MCF 10A (cell line): ENCODE results near the gene MRPL24. TPM values are rescaled to one million over a fixed set of nuclear protein-coding genes. Genes with fewer than 3 reads are reported as not detected.

Experiments used
- BruUV-seq: library from RNA; stranded (reverse); fragments of 400-500 nt; replicated peaks from 2 replicates; lab custom pipeline; 2021; lab: Mats Ljungman, UMichigan
- CTCF ChIA-PET: fragments of 300-600 bp; sonication (Branson Sonifier 250); formaldehyde crosslinking; extraction: SDS; loops from one replicate; lab custom pipeline; 2021; ENCODE audit warnings: antibody characterized with exemption, inconsistent platforms; lab: Yijun Ruan, JAX
- POLR2A ChIA-PET: fragments of 300-600, 350-650 bp; sonication (Branson Sonifier 250); formaldehyde crosslinking; extraction: SDS; loops from one replicate; lab custom pipeline; 2020; ENCODE audit warnings: antibody characterized with exemption, inconsistent platforms; lab: Yijun Ruan, JAX
- DNase-seq: peaks from one replicate; pipeline ENCODE4 v3.0.0-alpha.2; 2018; ENCODE audit not compliant: unreplicated experiment
- H3K27ac Mint-ChIP-seq: one replicate; pipeline ENCODE4 v1.8.0; 2022; ENCODE audit warnings: mild to moderate bottlenecking, low read depth, mixed read lengths; ENCODE audit not compliant: unreplicated experiment
- H3K27me3 Mint-ChIP-seq: one replicate; pipeline ENCODE4 v1.8.0; 2022; ENCODE audit warnings: mixed read lengths; ENCODE audit not compliant: insufficient read depth, unreplicated experiment
- H3K36me3 Mint-ChIP-seq: one replicate; pipeline ENCODE4 v1.8.0; 2022; ENCODE audit warnings: mild to moderate bottlenecking, moderate library complexity, mixed read lengths; ENCODE audit not compliant: insufficient read depth, unreplicated experiment
- H3K4me1 Mint-ChIP-seq: one replicate; pipeline ENCODE4 v1.8.0; 2022; ENCODE audit warnings: mixed read lengths; ENCODE audit not compliant: insufficient read depth, unreplicated experiment
- H3K4me3 Mint-ChIP-seq: one replicate; pipeline ENCODE4 v1.8.0; 2022; ENCODE audit warnings: mild to moderate bottlenecking, moderate library complexity, mixed read lengths; ENCODE audit not compliant: unreplicated experiment
- H3K9me3 Mint-ChIP-seq: one replicate; pipeline ENCODE4 v1.8.0; 2022; ENCODE audit warnings: mixed read lengths; ENCODE audit not compliant: unreplicated experiment
- CTCF ChIP-seq: fragments of 200-600 bp; IDR thresholded peaks from one replicate; pipeline ENCODE4 v1.8.0; 2022; ENCODE audit warnings: antibody characterized with exemption, mild to moderate bottlenecking; ENCODE audit not compliant: unreplicated experiment
- intact Hi-C: fragments of 100-400 bp; cut with micrococcal nuclease; formaldehyde crosslinking; loops from 2 replicates; pipeline ENCODE4 v1.14.1; 2022
- total RNA-seq: library from RNA; stranded (reverse); gene quantifications from 2 replicates; pipeline ENCODE4 v1.2.3, GENCODE V29; 2022

MRPL24 gene
- total RNA-seq, 1 experiment from 2014 or later = 233 TPM

GRCh38 chr1:156691191-156691590 is 49.7 kb downstream of the MRPL24 start:
- Mint-ChIP-seq H3K27me3 (peaks cover 38% of the 10 kb centered on the region), H3K4me1 (peaks cover 26% of the 10 kb centered on the region), H3K9me3 (no peaks in the 10 kb centered on the region), H3K36me3 (no peaks in the 10 kb centered on the region), H3K27ac (no peak overlapping the region), H3K4me3 (no peak overlapping the region)
- intact Hi-C loops = no loop called here
- ChIA-PET CTCF (interaction anchor here (0.5 to 47.2 kb wide), 16 partner anchors 13 to 306 kb away, joined by 3 to 2415 read pairs (median 17); partner anchors contain the start of genes CRABP2, INSRR, ISG20L2 and METTL25B), POLR2A (interaction anchor here (0.6 to 9.7 kb wide), 7 partner anchors 10 to 194 kb away, joined by 3 to 187 read pairs (median 7); partner anchors contain the start of genes CRABP2, ISG20L2 and METTL25B)
- TF ChIP-seq CTCF = no peak
- no TSS peak for BruUV-seq
- DNase-seq = no peak

- Mint-ChIP-seq H3K27ac (no peak overlapping the region), H3K4me3 (no peak overlapping the region), H3K4me1 (peaks cover 26% of the 10 kb centered on the region), H3K27me3 (peaks cover 37% of the 10 kb centered on the region), H3K36me3 (no peaks in the 10 kb centered on the region), H3K9me3 (no peaks in the 10 kb centered on the region)
- DNase-seq = no peak
- BruUV-seq = no TSS peak
- POLR2A ChIA-PET = interaction anchor here (0.8 to 9.7 kb wide), 10 partner anchors 12 to 78 kb away, joined by 3 to 187 read pairs (median 8); partner anchors contain the start of genes CRABP2, HDGF, ISG20L2 and METTL25B
- TF ChIP-seq CTCF = no peak
- CTCF ChIA-PET = interaction anchor here (1.0 to 47.2 kb wide), 27 partner anchors 13 to 305 kb away, joined by 3 to 2415 read pairs (median 10); partner anchors contain the start of genes CRABP2, HDGF, INSRR and ISG20L2
- intact Hi-C loops = no loop called here
Observed at GRCh38 chr1:156690675-156691036, 50.2 kb downstream of the MRPL24 start.

- TF ChIP-seq CTCF = no peak
- Mint-ChIP-seq H3K36me3 (no peaks in the 10 kb centered on the region), H3K27me3 (peaks cover 37% of the 10 kb centered on the region), H3K9me3 (no peaks in the 10 kb centered on the region), H3K4me3 (no peak overlapping the region), H3K4me1 (peaks cover 26% of the 10 kb centered on the region), H3K27ac (no peak overlapping the region)
- intact Hi-C loops = loop anchor here (1.0 kb wide), 4 partner anchors 15 to 200 kb away; partner anchors contain the start of genes CRABP2 and NTRK1
- BruUV-seq = no TSS peak
- no peak for DNase-seq
- ChIA-PET CTCF (interaction anchor here (0.6 to 47.2 kb wide), 57 partner anchors 12 to 305 kb away, joined by 3 to 2415 read pairs (median 5); partner anchors contain the start of genes CRABP2, HDGF, INSRR and ISG20L2), POLR2A (interaction anchor here (0.6 to 9.7 kb wide), 10 partner anchors 14 to 79 kb away, joined by 3 to 187 read pairs (median 8); partner anchors contain the start of genes CRABP2, HDGF, ISG20L2 and METTL25B)
Observed at GRCh38 chr1:156689953-156690674, 50.8 kb downstream of the MRPL24 start.
